Brain microvascular endothelial cell (primary cell): ENCODE measurements around the gene PHF21A.

Source experiments
- DNase-seq: peaks from one replicate; pipeline ENCODE4 v3.0.0-alpha.2; 2020
- H3K27ac ChIP-seq: fragments of 250-450 bp; sonication (Bioruptor Pico); 2 replicates; pipeline ENCODE4 v1.5.1; 2020; ENCODE audit warnings: mild to moderate bottlenecking, moderate library complexity
- H3K27me3 ChIP-seq: fragments of 250-450 bp; sonication (Bioruptor Pico); replicated peaks from 2 replicates; pipeline ENCODE4 v1.5.1; 2020; ENCODE audit warnings: mild to moderate bottlenecking
- H3K36me3 ChIP-seq: fragments of 250-450 bp; sonication (Bioruptor Pico); replicated peaks from 2 replicates; pipeline ENCODE4 v1.5.1; 2020; ENCODE audit warnings: mild to moderate bottlenecking
- H3K4me3 ChIP-seq: 2 replicates; pipeline ENCODE4 v1.5.1; 2011; ENCODE audit warnings: low read depth, mild to moderate bottlenecking, control low read depth, low read length, moderate library complexity
- CTCF ChIP-seq: IDR thresholded peaks from 2 replicates; pipeline ENCODE4 v1.5.1; 2011; ENCODE audit warnings: low read depth, mild to moderate bottlenecking, moderate library complexity, low read length, control low read depth, inconsistent platforms; ENCODE audit errors: missing control alignments
- in situ Hi-C: cut with HindIII; loops from 2 replicates; pipeline ENCODE4 v1.10.0; 2017; ENCODE audit warnings: low sequenced_read_pairs, low pct_ligation_motif_present

The PHF21A gene

GRCh38 chr11:46010100-46010499, 111.2 kb downstream of the PHF21A start:
- Histone ChIP-seq H3K36me3 (no peaks in the 10 kb centered on the region), H3K4me3 (no peak overlapping the region), H3K27ac (no peak overlapping the region), H3K27me3 (no peaks in the 10 kb centered on the region)
- in situ Hi-C loops = no loop called here
- no peak for TF ChIP-seq CTCF
- no peak for DNase-seq

- DNase-seq = no peak
- TF ChIP-seq CTCF = no peak
- H3K4me3 ChIP-seq = no peak overlapping the region
- no peak overlapping the region for H3K27ac ChIP-seq
- in situ Hi-C loops = no loop called here
- H3K27me3 ChIP-seq = no peaks in the 10 kb centered on the region
- H3K36me3 ChIP-seq = no peaks in the 10 kb centered on the region
These were observed 111.6 kb downstream of the PHF21A start for GRCh38 chr11:46009647-46010046.

- in situ Hi-C loops = no loop called here
- no peak overlapping the region for H3K4me3 ChIP-seq
- H3K36me3 ChIP-seq = no peaks in the 10 kb centered on the region
- H3K27me3 ChIP-seq = no peaks in the 10 kb centered on the region
- DNase-seq = peak; percentile 68
- H3K27ac ChIP-seq = no peak overlapping the region
- peak; percentile 74 for TF ChIP-seq CTCF
These were observed 114.7 kb downstream of the PHF21A start for GRCh38 chr11:46006418-46007070.

- H3K4me3 ChIP-seq = no peak overlapping the region
- H3K27me3 ChIP-seq = no peaks in the 10 kb centered on the region
- no peak overlapping the region for H3K27ac ChIP-seq
- in situ Hi-C loops = no loop called here
- H3K36me3 ChIP-seq = no peaks in the 10 kb centered on the region
- no peak for TF ChIP-seq CTCF
- no peak for DNase-seq
These were observed 117.7 kb downstream of the PHF21A start for GRCh38 chr11:46003572-46003971.

GRCh38 chr11:46002189-46002588, 119.1 kb downstream of the PHF21A start:
- no peak for DNase-seq
- no peaks in the 10 kb centered on the region for H3K27me3 ChIP-seq
- in situ Hi-C loops = no loop called here
- H3K27ac ChIP-seq = peak overlapping the region; percentile 51
- no peaks in the 10 kb centered on the region for H3K36me3 ChIP-seq
- no peak overlapping the region for H3K4me3 ChIP-seq
- no peak for TF ChIP-seq CTCF

- Histone ChIP-seq H3K36me3 (no peaks in the 10 kb centered on the region), H3K4me3 (no peak overlapping the region), H3K27ac (peak overlapping the region; percentile 51), H3K27me3 (no peaks in the 10 kb centered on the region)
- DNase-seq = peak; percentile 49
- TF ChIP-seq CTCF = no peak
- in situ Hi-C loops = no loop called here
These were observed 119.8 kb downstream of the PHF21A start for GRCh38 chr11:46001448-46001914.
